OCI-LY7 (cell line): ENCODE results near the gene IFNA1. TPM values are rescaled to one million over a fixed set of nuclear protein-coding genes. Genes with fewer than 3 reads are reported as not detected.

Source experiments
- BruUV-seq: library from RNA; stranded (reverse); fragments of 400-500 nt; replicated peaks from 2 replicates; lab custom pipeline; 2021; lab: Mats Ljungman, UMichigan
- CTCF ChIA-PET: fragments of 300-600 bp; sonication (Branson Sonifier 250); formaldehyde crosslinking; loops from one replicate; lab custom pipeline; 2022; ENCODE audit warnings: antibody characterized with exemption; ENCODE audit not compliant: unreplicated experiment; lab: Charles Lee
- POLR2A ChIA-PET: fragments of 300-600 bp; sonication (Branson Sonifier 250); formaldehyde crosslinking; loops from one replicate; lab custom pipeline; 2022; ENCODE audit warnings: antibody characterized with exemption; lab: Charles Lee
- DNase-seq: peaks from one replicate; pipeline ENCODE4 v3.0.0-alpha.2; 2015; ENCODE audit warnings: low spot score
- H2AFZ ChIP-seq: fragments of 200-600 bp; sonication (generic), shearing (Covaris generic); 2 replicates; pipeline ENCODE4 v1.6.1; 2014; ENCODE audit warnings: mild to moderate bottlenecking, antibody characterized with exemption, low read length, moderate library complexity
- H3K27ac ChIP-seq: fragments of 200-600 bp; sonication (generic); 2 replicates; pipeline ENCODE4 v1.5.1; 2014; ENCODE audit warnings: mixed run types, low read depth, mild to moderate bottlenecking, moderate library complexity, low read length, inconsistent platforms; ENCODE audit not compliant: poor library complexity, severe bottlenecking
- H3K36me3 ChIP-seq: fragments of 200-600 bp; sonication (generic); 2 replicates; pipeline ENCODE4 v1.6.1; 2014; ENCODE audit warnings: mild to moderate bottlenecking, antibody characterized with exemption, low read length, moderate library complexity, mixed read lengths; ENCODE audit not compliant: insufficient read depth
- H3K4me1 ChIP-seq: fragments of 200-600 bp; sonication (generic); 2 replicates; pipeline ENCODE4 v1.5.1; 2014; ENCODE audit warnings: mild to moderate bottlenecking, low read length; ENCODE audit not compliant: insufficient read depth, poor library complexity, severe bottlenecking
- H3K4me2 ChIP-seq: fragments of 200-600 bp; sonication (generic); 2 replicates; pipeline ENCODE4 v1.6.1; 2014; ENCODE audit warnings: mild to moderate bottlenecking, low read length
- H3K4me3 ChIP-seq: fragments of 200-600 bp; sonication (generic); 2 replicates; pipeline ENCODE4 v1.5.1; 2014; ENCODE audit warnings: mild to moderate bottlenecking, low read depth, low read length; ENCODE audit not compliant: poor library complexity, severe bottlenecking
- H3K79me2 ChIP-seq: fragments of 200-600 bp; sonication (generic); 2 replicates; pipeline ENCODE4 v1.6.1; 2016; ENCODE audit warnings: low read depth, mild to moderate bottlenecking, low read length, moderate library complexity, mixed read lengths; ENCODE audit not compliant: insufficient read depth
- H3K9me2 ChIP-seq: fragments of 200-600 bp; sonication (generic); 2 replicates; pipeline ENCODE4 v1.6.1; 2016; ENCODE audit warnings: mild to moderate bottlenecking, low read length, mixed read lengths; ENCODE audit not compliant: insufficient read depth
- H3K9me3 ChIP-seq: fragments of 200-600 bp; sonication (generic); 2 replicates; pipeline ENCODE4 v1.6.1; 2014; ENCODE audit warnings: mild to moderate bottlenecking, mixed run types, low read length, mixed read lengths
- H4K20me1 ChIP-seq: fragments of 200-600 bp; sonication (generic); 2 replicates; pipeline ENCODE4 v1.6.1; 2014; ENCODE audit warnings: mild to moderate bottlenecking, antibody characterized with exemption, low read length, moderate library complexity, mixed read lengths; ENCODE audit not compliant: insufficient read depth
- CTCF ChIP-seq: fragments of 200-600 bp; sonication (generic); conservative IDR thresholded peaks from 2 replicates; pipeline ENCODE4 v1.5.1; 2014; ENCODE audit warnings: mild to moderate bottlenecking, antibody characterized with exemption, low read length, moderate library complexity, mixed read lengths
- EZH2phosphoT487 ChIP-seq: fragments of 200-600 bp; sonication (generic); IDR thresholded peaks from 2 replicates; pipeline ENCODE4 v1.6.1; 2018; ENCODE audit warnings: low read depth, borderline replicate concordance, mild to moderate bottlenecking, mixed run types, antibody characterized with exemption, low read length, moderate library complexity, mixed read lengths
- intact Hi-C: fragments of 100-400 bp; cut with micrococcal nuclease; formaldehyde crosslinking; loops from one replicate; pipeline ENCODE4 v1.10.0; 2022; ENCODE audit not compliant: unreplicated experiment
- total RNA-seq, 2 experiments: library from RNA; depleted of rRNA in 1 of 2; stranded (reverse); fragments of >200 nt in 1 of 2; shearing (Covaris generic) in 1 of 2; gene quantifications; 2 replicates each; pipeline ENCODE4 v1.2.3, GENCODE V29; 2014 to 2022

IFNA1 gene
- total RNA-seq, 2 experiments from 2014 or later, result not detected

- H3K4me2 ChIP-seq, result no peak overlapping the region
- no peaks in the 10 kb centered on the region for H4K20me1 ChIP-seq
- no peaks in the 10 kb centered on the region for H3K4me1 ChIP-seq
- TF ChIP-seq EZH2phosphoT487, result no peak
- no peak for TF ChIP-seq CTCF
- H2AFZ ChIP-seq, result no peak overlapping the region
- no peak overlapping the region for H3K27ac ChIP-seq
- H3K4me3 ChIP-seq, result no peak overlapping the region
- no peaks in the 10 kb centered on the region for H3K36me3 ChIP-seq
- no TSS peak for BruUV-seq
- ChIA-PET POLR2A (interaction anchor here (0.5 kb wide), 1 partner anchor 67 kb away, joined by 4 read pairs; the partner anchor contains the start of gene KLHL9), CTCF (no interaction called here)
- H3K9me3 ChIP-seq, result no peaks in the 10 kb centered on the region
- intact Hi-C loops, result no loop called here
- no peak for DNase-seq
- no peaks in the 10 kb centered on the region for H3K79me2 ChIP-seq
- no peaks in the 10 kb centered on the region for H3K9me2 ChIP-seq
These were observed 37.6 kb upstream of the IFNA1 start for GRCh38 chr9:21402386-21403251.

GRCh38 chr9:21404146-21404545 lies 36.1 kb upstream of the IFNA1 start:
- no TSS peak for BruUV-seq
- ChIA-PET POLR2A (no interaction called here), CTCF (no interaction called here)
- Histone ChIP-seq H3K79me2 (no peaks in the 10 kb centered on the region), H3K4me1 (no peaks in the 10 kb centered on the region), H2AFZ (no peak overlapping the region), H3K9me3 (no peaks in the 10 kb centered on the region), H3K4me2 (no peak overlapping the region), H3K36me3 (no peaks in the 10 kb centered on the region), H3K4me3 (no peak overlapping the region), H3K9me2 (no peaks in the 10 kb centered on the region), H3K27ac (no peak overlapping the region), H4K20me1 (no peaks in the 10 kb centered on the region)
- TF ChIP-seq EZH2phosphoT487 (no peak), CTCF (no peak)
- intact Hi-C loops, result no loop called here
- no peak for DNase-seq

GRCh38 chr9:21408817-21409216 lies 31.4 kb upstream of the IFNA1 start, which contains the start of gene IFNA8:
IFNA8 (plus strand) TSS chr9:21409117; CDS start chr9:21409177, 60 bp downstream.
- Histone ChIP-seq H4K20me1 (no peaks in the 10 kb centered on the region), H3K36me3 (no peaks in the 10 kb centered on the region), H3K4me3 (no peak within 1 kb of the TSS), H3K4me2 (no peak within 1 kb of the TSS), H3K27ac (no peak within 1 kb of the TSS), H3K9me2 (no peaks in the 10 kb centered on the region), H3K79me2 (no peaks in the 10 kb centered on the region), H2AFZ (no peak within 1 kb of the TSS), H3K4me1 (peaks cover 5% of the 10 kb centered on the region), H3K9me3 (no peaks in the 10 kb centered on the region)
- TF ChIP-seq CTCF, result no peak
- TF ChIP-seq EZH2phosphoT487, result no peak
- ChIA-PET CTCF (no interaction called here), POLR2A (no interaction called here)
- no peak for DNase-seq
- intact Hi-C loops, result no loop called here
- no TSS peak for BruUV-seq
